ENCODE data around the gene LONP2.
"Not testable (repeated sequence)": the region's sequence is repeated elsewhere in the genome, so short reads cannot be mapped to it uniquely, and the experiment has no call there.

LONP2 gene

DNA sequence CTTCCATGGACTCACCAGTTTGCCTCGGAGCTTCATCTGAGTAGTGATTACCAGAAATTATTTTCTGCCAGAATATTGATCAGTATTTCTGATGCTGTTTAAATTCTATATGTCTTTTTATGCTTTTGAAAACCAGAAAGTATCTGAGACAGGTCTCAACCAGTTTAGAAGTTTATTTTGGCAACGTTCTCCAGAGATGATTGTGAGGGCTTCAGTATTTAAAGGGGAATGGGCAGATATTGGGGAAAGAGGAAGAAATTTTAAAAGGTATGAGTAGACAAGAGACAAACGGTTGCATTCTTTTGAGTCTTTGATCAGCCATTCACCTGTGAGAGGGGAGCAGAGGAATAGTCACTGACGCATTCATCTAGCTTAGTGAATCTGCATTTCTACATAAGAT lies 47.7 kb downstream of the LONP2 start:
- no peak for DNase-seq

- no peak for DNase-seq
These were observed 48.4 kb downstream of the LONP2 start for GRCh38 chr16:48292452-48292851.

- no peak for DNase-seq
These were observed 50.6 kb downstream of the LONP2 start for GRCh38 chr16:48294724-48295123.

- no peak for DNase-seq
These were observed 51.6 kb downstream of the LONP2 start for GRCh38 chr16:48295488-48296281.

- DNase-seq, result no peak
These were observed 55.4 kb downstream of the LONP2 start for GRCh38 chr16:48299471-48299870.

DNA sequence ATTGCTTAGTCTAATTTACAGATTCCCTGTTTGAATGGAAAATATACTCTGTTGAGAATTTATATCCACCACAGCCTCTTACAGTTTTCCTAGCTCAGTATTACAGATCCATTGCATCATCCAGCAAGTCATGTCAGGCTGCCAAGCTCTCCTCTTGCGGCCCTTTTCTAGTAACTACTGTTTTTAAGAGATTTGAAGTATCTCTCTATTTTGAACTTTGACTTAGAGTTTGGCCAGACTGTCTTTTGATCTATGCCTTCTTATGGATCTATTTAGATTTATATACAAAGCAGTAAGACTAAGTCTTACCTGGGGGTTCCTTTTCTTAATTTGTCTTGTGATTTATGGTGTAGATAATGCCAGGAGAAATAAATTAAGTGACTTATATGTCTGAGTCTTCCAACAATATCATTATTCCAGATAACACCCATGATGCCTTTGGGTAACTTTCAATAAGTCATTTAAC lies 56.3 kb downstream of the LONP2 start:
- DNase-seq, result no peak

DNA sequence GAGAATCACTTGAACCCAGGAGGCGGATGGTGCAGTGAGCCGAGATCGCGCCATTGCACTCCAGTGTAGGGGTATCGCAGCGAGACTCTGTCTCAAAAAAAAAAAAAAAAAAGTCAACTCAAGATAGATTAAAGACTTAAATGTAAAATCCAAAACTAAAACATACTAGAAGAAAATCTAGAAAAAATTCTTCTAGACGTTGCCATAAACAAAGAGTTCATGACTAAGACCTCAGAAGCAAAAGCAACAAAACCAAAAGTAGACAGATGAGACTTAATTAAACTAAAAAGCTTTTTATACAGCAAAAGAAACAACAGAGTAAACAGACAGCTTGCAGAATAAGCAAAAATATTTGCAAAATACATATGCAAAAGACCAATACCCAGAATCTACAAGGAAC lies 64.4 kb downstream of the LONP2 start:
- no peak for DNase-seq

GRCh38 chr16:48310908-48311641 lies 67.0 kb downstream of the LONP2 start:
- no peak for DNase-seq

GRCh38 chr16:48313905-48314304 lies 69.8 kb downstream of the LONP2 start:
- DNase-seq, result not testable (repeated sequence)

DNA sequence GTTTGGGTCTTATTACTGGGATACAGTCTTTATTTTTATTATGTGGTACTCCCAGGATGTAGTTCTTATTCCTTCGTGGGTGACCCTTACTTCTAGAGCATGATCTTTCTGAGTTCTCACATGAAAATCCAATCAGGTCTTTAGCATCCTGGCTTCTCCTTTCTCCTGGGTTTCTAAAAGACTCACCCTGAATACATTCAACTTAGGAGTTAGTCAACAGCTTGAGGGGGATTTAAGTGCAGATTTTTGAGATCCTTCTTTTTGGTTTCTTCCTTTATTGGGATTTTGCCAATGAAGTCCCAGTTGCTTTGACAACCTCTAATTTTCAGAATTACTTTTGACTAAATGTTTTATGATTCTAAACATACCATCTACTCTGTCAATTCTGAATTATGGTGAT lies 72.9 kb downstream of the LONP2 start:
- no peak for DNase-seq

- DNase-seq, result no peak
These were observed 73.7 kb downstream of the LONP2 start for GRCh38 chr16:48317614-48318315.

DNA sequence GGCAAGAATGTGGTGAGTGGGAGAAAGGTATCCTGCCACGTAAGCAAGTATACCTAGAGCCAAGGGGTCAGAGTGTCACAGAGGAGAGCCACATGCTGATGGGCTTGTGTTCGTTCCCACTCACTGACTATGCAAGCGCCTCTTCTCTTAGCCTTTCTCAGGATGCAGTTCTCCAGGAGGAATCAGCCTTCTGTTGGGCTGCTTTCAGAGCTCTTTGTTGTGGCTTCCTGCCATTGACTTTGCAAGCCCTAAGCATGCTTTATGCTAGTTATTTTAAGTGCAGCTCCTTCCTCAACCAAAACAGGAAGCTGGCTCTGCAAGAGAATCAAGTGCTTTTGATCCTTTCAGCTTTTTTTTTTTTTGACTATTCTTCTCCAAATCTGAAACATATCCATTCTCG lies 74.5 kb downstream of the LONP2 start:
- DNase-seq, result no peak

GRCh38 chr16:48321317-48322036 lies 77.4 kb downstream of the LONP2 start:
- no peak for DNase-seq

GRCh38 chr16:48323783-48324775 lies 80.0 kb downstream of the LONP2 start:
- no peak for DNase-seq

DNA sequence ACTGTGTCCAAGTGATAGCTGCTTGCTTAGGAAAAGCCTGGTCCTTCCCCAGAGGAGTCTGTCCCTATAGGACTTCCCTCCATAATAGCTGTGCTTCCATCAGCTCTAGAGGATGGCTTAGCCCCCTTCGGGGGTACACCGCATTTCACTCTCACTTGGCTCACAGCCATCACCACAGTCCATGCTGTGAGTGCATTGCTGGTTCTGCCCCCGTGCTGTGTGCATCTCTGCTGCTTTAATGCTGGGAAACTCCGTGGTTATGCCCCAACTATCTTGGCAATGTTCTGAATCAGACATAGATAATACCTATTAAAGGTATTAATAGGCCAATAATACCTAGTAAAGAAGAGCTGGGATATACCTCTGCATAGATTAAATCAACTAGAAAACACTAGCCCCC lies 82.8 kb downstream of the LONP2 start:
- no peak for DNase-seq

GRCh38 chr16:48329138-48329537 lies 85.0 kb downstream of the LONP2 start:
- DNase-seq, result no peak

DNA sequence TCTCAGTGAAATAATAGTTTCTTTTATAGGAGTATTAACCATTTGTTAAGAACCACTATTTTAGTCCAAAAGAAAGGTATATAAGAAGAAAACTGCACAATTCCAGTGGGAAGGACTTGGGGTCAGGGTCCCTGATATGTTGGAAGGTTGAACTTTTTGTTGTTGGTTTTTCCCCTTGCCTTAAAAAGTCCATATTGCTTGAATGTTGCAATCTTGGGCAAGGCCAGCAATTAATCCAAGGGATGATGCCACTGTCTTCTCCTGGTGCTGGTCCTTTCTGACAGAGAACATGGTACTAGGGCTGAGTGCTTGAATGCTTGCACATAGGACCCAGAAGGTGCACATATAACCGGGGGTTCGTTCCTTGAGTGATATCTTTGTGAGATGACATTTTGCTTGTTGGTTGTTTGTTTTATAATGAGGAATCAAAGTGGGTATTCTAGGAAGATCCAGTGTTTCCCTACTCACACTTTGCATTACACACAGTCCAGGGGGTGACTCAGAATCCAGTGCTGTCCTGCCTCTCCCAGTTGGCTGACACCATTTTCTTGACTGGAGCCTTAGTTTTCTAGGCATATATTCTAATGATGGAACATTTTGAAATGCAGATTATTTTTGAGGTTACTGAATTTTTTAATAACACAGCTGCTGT lies 86.2 kb downstream of the LONP2 start:
- DNase-seq, result no peak

DNA sequence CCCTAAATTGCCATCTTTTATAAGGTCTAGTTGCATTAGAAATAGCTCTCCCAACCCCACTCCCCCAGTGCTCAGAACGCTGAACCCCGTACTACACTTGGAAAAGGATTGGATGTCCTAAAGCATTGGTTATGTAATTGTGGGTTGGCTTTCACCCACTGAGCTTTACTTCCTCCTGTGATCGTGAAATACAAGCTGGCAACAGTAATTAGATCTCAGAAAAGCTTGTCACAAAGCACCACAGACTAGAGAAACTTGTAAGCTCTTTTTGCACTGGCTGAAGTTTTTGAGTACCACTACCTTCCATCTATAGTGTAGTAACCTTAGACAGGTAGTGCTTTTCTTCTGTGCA lies 86.7 kb downstream of the LONP2 start:
- DNase-seq, result no peak

- no peak for DNase-seq
These were observed 88.9 kb downstream of the LONP2 start for GRCh38 chr16:48332978-48333377.

DNA sequence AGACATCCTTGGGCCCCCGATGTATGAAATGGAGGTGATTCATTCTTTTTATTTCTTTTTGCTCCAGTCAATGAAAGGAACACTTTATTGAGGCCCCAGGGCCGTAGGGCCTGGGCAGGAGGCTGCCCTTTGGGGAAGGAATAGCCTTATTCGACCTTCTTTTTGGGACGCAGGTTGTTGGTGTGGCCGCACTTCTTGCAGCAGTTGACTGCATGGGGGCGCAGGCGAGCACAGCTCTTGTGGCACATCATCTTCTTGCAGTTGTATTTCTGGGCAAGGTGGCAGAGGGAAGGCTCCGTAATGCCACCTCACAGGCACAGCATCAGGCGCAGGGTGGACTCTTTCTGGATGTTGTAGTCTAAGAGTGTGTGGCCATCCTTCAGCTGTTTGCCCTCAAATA lies 90.2 kb downstream of the LONP2 start:
- no peak for DNase-seq

DNA sequence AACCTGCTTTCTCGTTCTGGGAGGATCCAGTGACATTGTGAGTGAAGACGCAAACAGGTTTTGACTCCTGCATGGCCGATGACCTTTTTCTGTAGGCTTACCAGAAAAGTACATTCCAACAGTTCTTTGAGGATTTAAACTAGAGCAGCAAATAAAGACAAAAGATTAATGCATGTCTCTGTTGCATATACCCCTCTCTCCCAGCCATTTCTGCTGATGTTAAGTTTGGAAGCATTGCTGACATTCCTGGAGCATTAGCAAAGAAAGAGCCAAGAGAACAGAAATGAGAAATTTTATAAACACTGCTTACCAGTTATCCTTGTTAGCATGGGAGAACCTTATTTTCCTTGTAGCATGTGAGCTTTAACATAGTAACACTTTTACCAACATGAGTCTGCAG lies 91.9 kb downstream of the LONP2 start:
- no peak for DNase-seq
